K562 (cell line): ENCODE results near the gene SLMAP. TPM values are rescaled to one million over a fixed set of nuclear protein-coding genes. Genes with fewer than 3 reads are reported as not detected.

ENCODE experiments used
- ATAC-seq: fragments of 200-7000 bp; cut with Tn5 transposase; 3 replicates; pipeline ENCODE4 v1.9.1; 2020; ENCODE audit warnings: moderate library complexity
- BruUV-seq: library from RNA; stranded (reverse); fragments of 400-500 nt; replicated peaks from 2 replicates; lab custom pipeline; 2021; lab: Mats Ljungman, UMichigan
- CTCF ChIA-PET: fragments of 300-600 bp; formaldehyde crosslinking; extraction: SDS; loops from one replicate; lab custom pipeline; 2021; ENCODE audit warnings: low intra/inter-chr PET ratio; lab: Yijun Ruan, JAX
- POLR2A ChIA-PET: fragments of 300-600, 350-650 bp; sonication (Branson Sonifier 250); formaldehyde crosslinking; extraction: SDS; loops from one replicate; lab custom pipeline; 2021; ENCODE audit warnings: antibody characterized with exemption, inconsistent platforms; lab: Yijun Ruan, JAX
- DNase-seq, 4 experiments: peaks; one replicate each; pipeline versions ENCODE4 v3.0.0 to v3.0.0-alpha.2; 2011 to 2018; ENCODE audit warnings: low spot score in 3 of 4, mixed read lengths in 3 of 4; ENCODE audit errors: extremely low read depth in 1 of 4
- FAIRE-seq: peaks from 2 replicates; lab custom pipeline; 2011; peaks lifted over from hg19 to GRCh38; lab: Jason Lieb, UNC
- H2AFZ ChIP-seq: 2 replicates; pipeline ENCODE4 v1.6.0; 2011; ENCODE audit warnings: low read depth, low read length, control low read depth, inconsistent platforms
- H3K27ac ChIP-seq: fragments of 200-600 bp; 3 replicates; pipeline ENCODE4 v1.8.0; 2011; ENCODE audit warnings: low read depth, mild to moderate bottlenecking, control low read depth, inconsistent platforms, low read length, moderate library complexity, mixed read lengths; ENCODE audit errors: extremely low read depth
- H3K27me3 ChIP-seq, 2 experiments: fragments of 300-600 bp in 1 of 2; 2 replicates in 1 of 2; 3 replicates in 1 of 2; pipeline versions ENCODE4 v1.6.0 to v1.8.0; 2011; ENCODE audit warnings: inconsistent platforms in 2 of 2, low read length in 2 of 2, mild to moderate bottlenecking in 1 of 2, mixed read lengths in 1 of 2, moderate library complexity in 1 of 2; ENCODE audit not compliant: control insufficient read depth in 2 of 2, insufficient read depth in 2 of 2
- H3K36me3 ChIP-seq: fragments of 300-600 bp; 3 replicates; pipeline ENCODE4 v1.8.0; 2011; ENCODE audit warnings: mild to moderate bottlenecking, low read length, inconsistent platforms; ENCODE audit not compliant: control insufficient read depth, insufficient read depth
- H3K4me1 ChIP-seq, 2 experiments: fragments of 200-600 bp in 1 of 2; replicated peaks in 1 of 2; 2 replicates in 1 of 2; 3 replicates in 1 of 2; pipeline versions ENCODE4 v1.5.1 to v1.8.0; 2011; ENCODE audit warnings: inconsistent platforms in 2 of 2, low read length in 2 of 2, mild to moderate bottlenecking in 1 of 2, mixed read lengths in 1 of 2, moderate library complexity in 1 of 2; ENCODE audit not compliant: control insufficient read depth in 2 of 2, insufficient read depth in 2 of 2
- H3K4me2 ChIP-seq: 2 replicates; pipeline ENCODE4 v1.6.1; 2011; ENCODE audit warnings: low read length, control low read depth, inconsistent platforms, mixed read lengths; ENCODE audit not compliant: insufficient read depth
- H3K4me3 ChIP-seq: fragments of 200-600 bp; sonication (generic), shearing (Covaris generic); 2 replicates; pipeline ENCODE4 v1.5.1; 2016; ENCODE audit warnings: control low read depth, inconsistent platforms
- H3K79me2 ChIP-seq: fragments of 200-600 bp; 3 replicates; pipeline ENCODE4 v1.8.0; 2011; ENCODE audit warnings: low read length, inconsistent platforms; ENCODE audit not compliant: control insufficient read depth, insufficient read depth
- H3K9ac ChIP-seq, 2 experiments: 2 replicates each; pipeline versions ENCODE4 v1.6.0 to v1.6.1; 2011; ENCODE audit warnings: low read depth in 2 of 2, low read length in 2 of 2, control low read depth in 1 of 2, inconsistent platforms in 1 of 2, mild to moderate bottlenecking in 1 of 2, mixed read lengths in 1 of 2; ENCODE audit not compliant: insufficient read depth in 1 of 2
- H3K9me1 ChIP-seq: one replicate; pipeline ENCODE4 v1.6.0; 2011; ENCODE audit warnings: inconsistent platforms, mild to moderate bottlenecking, low read length, moderate library complexity; ENCODE audit not compliant: control insufficient read depth, insufficient read depth
- H3K9me3 ChIP-seq: replicated peaks from 2 replicates; pipeline ENCODE4 v1.5.1; 2011; ENCODE audit warnings: low read depth, low read length, inconsistent platforms; ENCODE audit not compliant: control insufficient read depth, insufficient read depth
- H4K20me1 ChIP-seq: replicated peaks from 2 replicates; pipeline ENCODE4 v1.6.1; 2011; ENCODE audit warnings: low read length, inconsistent platforms, mixed read lengths; ENCODE audit not compliant: control insufficient read depth, insufficient read depth
- MLLT1 ChIP-seq, 2 experiments: fragments of 450-650 bp; IDR thresholded peaks; 2 replicates each; pipeline ENCODE4 v1.6.1; 2016
- ZNF696 ChIP-seq: fragments of 250-450 bp; sonication (Bioruptor Pico); conservative IDR thresholded peaks from 2 replicates; pipeline ENCODE4 v1.4.0; 2020; ENCODE audit warnings: mild to moderate bottlenecking, moderate library complexity
- WGBS: fragments of 100-300 bp; shearing (Covaris generic); methylation state at CpG from one replicate; pipeline ENCODE4 v1.1.6; 2016; ENCODE audit warnings: low coverage, mixed read lengths; ENCODE audit not compliant: insufficient coverage; ENCODE audit errors: missing lambda C conversion rate; 5-methylcytosine and 5-hydroxymethylcytosine counted together
- in situ Hi-C: fragments of 300-500 bp; cut with MboI; formaldehyde crosslinking; loops from 4 replicates; pipeline ENCODE4 v1.15.0; 2018; ENCODE audit warnings: inconsistent platforms, mixed read lengths
- intact Hi-C: fragments of 100-400 bp; cut with micrococcal nuclease; formaldehyde crosslinking; loops from 2 replicates; pipeline ENCODE4 v1.14.2; 2022
- polyA plus RNA-seq, 8 experiments: library from polyadenylated mRNA; depleted of rRNA in 4 of 8; stranded (reverse) in 5 of 8; unstranded in 3 of 8; fragments of >200 nt; fragmentation: Nextera tagmentation in 2 of 8; fragmentation: Illumina TruSeq in 1 of 8; extraction: Ambion mirVana in 2 of 8; extraction: Trizol in 1 of 8; gene quantifications; 2 replicates each; pipeline versions ENCODE4 v1.2.1 to v1.2.3, GENCODE V29; 2011 to 2014; ENCODE audit warnings: inconsistent platforms in 1 of 8, missing spikeins in 1 of 8
- total RNA-seq, 7 experiments: library from RNA; depleted of rRNA in 6 of 7; stranded (reverse); fragments of >200 nt in 6 of 7; fragmentation: Illumina TruSeq in 2 of 7; extraction: Trizol in 2 of 7; gene quantifications; 2 replicates each; pipeline versions ENCODE4 v1.2.1 to v1.2.3, GENCODE V29; 2011 to 2021; ENCODE audit warnings: low replicate concordance in 1 of 7

Gene SLMAP
- total and polyA plus RNA-seq, 9 of the 15 experiments (the other 6 are each of a cell fraction or from before 2014, with no cell fraction given), result 12.1 to 50.7 (median 28.3) TPM

GRCh38 chr3:57949785-57950615 is 193.9 kb downstream of the SLMAP start:
- H3K36me3 ChIP-seq, result no peaks in the 10 kb centered on the region
- H3K27me3 ChIP-seq, result no peaks in the 10 kb centered on the region
- H3K9me1 ChIP-seq, result no peaks in the 10 kb centered on the region
- H3K4me1 ChIP-seq, result peaks cover 12 to 19% of the 10 kb centered on the region in 2 experiments; a peak in 4 of 5 replicates
- 75% methylated on average over 7 of the region's 7 CpGs for WGBS
- H3K27ac ChIP-seq, result no peak overlapping the region
- no peaks in the 10 kb centered on the region for H3K79me2 ChIP-seq
- in situ Hi-C loops (no loop called here), intact Hi-C loops (no loop called here)
- TF ChIP-seq ZNF696 (CRISPR knock-in tag) (no peak), MLLT1 (IDR thresholded peaks at IDR 0.05) (no peak)
- H4K20me1 ChIP-seq, result no peaks in the 10 kb centered on the region
- H3K9me3 ChIP-seq, result no peaks in the 10 kb centered on the region
- no peak for DNase-seq
- no peak overlapping the region for H3K4me2 ChIP-seq
- ATAC-seq, result no peak
- POLR2A ChIA-PET, result interaction anchor here (1.9 kb wide), 1 partner anchor 7 kb away, joined by 5 read pairs; no protein-coding TSS in a partner anchor
- no peak overlapping the region for H3K9ac ChIP-seq
- peak overlapping the region; percentile 31; the same call in 1 of the 2 replicates for H2AFZ ChIP-seq
- CTCF ChIA-PET, result no interaction called here
- H3K4me3 ChIP-seq, result no peak overlapping the region
- FAIRE-seq, result no peak
- BruUV-seq, result no TSS peak
